GM12878 (cell line): ENCODE measurements around the gene PMAIP1. TPM values are rescaled to one million over a fixed set of nuclear protein-coding genes. Genes with fewer than 3 reads are reported as not detected.

ENCODE experiments used
- ATAC-seq: fragments of 200-7000 bp; cut with Tn5 transposase; 3 replicates; pipeline ENCODE4 v1.9.1; 2020; ENCODE audit warnings: mild to moderate bottlenecking, moderate library complexity
- BruUV-seq: library from RNA; stranded (reverse); fragments of 400-500 nt; replicated peaks from 2 replicates; lab custom pipeline; 2021; lab: Mats Ljungman, UMichigan
- CTCF ChIA-PET: fragments of 300-600 bp; sonication (Branson Sonifier 250); formaldehyde crosslinking; extraction: SDS; loops from one replicate; lab custom pipeline; 2021; ENCODE audit warnings: inconsistent platforms; lab: Yijun Ruan, JAX
- POLR2A ChIA-PET: fragments of 350-600 bp; formaldehyde crosslinking; extraction: SDS; loops from one replicate; lab custom pipeline; 2021; ENCODE audit warnings: inconsistent platforms; lab: Charles Lee
- RAD21 ChIA-PET: fragments of 300-600 bp; sonication (Branson Sonifier 250); formaldehyde crosslinking; loops from one replicate; lab custom pipeline; 2023; ENCODE audit warnings: antibody characterized with exemption; ENCODE audit not compliant: unreplicated experiment; lab: Charles Lee
- SMC1A ChIA-PET: fragments of 300-600 bp; sonication (Branson Sonifier 250); formaldehyde crosslinking; loops from one replicate; lab custom pipeline; 2023; ENCODE audit not compliant: unreplicated experiment, uncharacterized antibody; lab: Charles Lee
- DNase-seq: peaks from one replicate; pipeline ENCODE4 v3.0.0-alpha.2; 2011; ENCODE audit warnings: low read depth, low spot score
- FAIRE-seq: peaks from 3 replicates; lab custom pipeline; 2011; peaks lifted over from hg19 to GRCh38; lab: Jason Lieb, UNC
- H2AFZ ChIP-seq: 2 replicates; pipeline ENCODE4 v1.6.0; 2011; ENCODE audit warnings: low read depth, low read length, control low read depth; ENCODE audit not compliant: control insufficient read depth
- H3K27ac ChIP-seq: 2 replicates; pipeline ENCODE4 v1.5.1; 2011; ENCODE audit warnings: control low read depth; ENCODE audit not compliant: control insufficient read depth, insufficient read depth
- H3K27me3 ChIP-seq, 2 experiments: replicated peaks in 1 of 2; 2 replicates each; pipeline versions ENCODE4 v1.6.0 to v1.6.1; 2011; ENCODE audit warnings: low read length in 1 of 2; ENCODE audit not compliant: control insufficient read depth in 2 of 2, insufficient read depth in 2 of 2
- H3K36me3 ChIP-seq, 2 experiments: 2 replicates each; pipeline ENCODE4 v1.5.1; 2011; ENCODE audit warnings: low read length in 1 of 2; ENCODE audit not compliant: control insufficient read depth in 2 of 2, insufficient read depth in 2 of 2
- H3K4me1 ChIP-seq: 2 replicates; pipeline ENCODE4 v1.6.1; 2011; ENCODE audit warnings: mild to moderate bottlenecking, low read length, moderate library complexity, mixed read lengths; ENCODE audit not compliant: control insufficient read depth, insufficient read depth
- H3K4me2 ChIP-seq: 2 replicates; pipeline ENCODE4 v1.6.0; 2011; ENCODE audit warnings: control low read depth; ENCODE audit not compliant: control insufficient read depth, insufficient read depth
- H3K4me3 ChIP-seq: fragments of 200-600 bp; sonication (generic); 2 replicates; pipeline ENCODE4 v1.5.1; 2016
- H3K79me2 ChIP-seq: 2 replicates; pipeline ENCODE4 v1.6.0; 2011; ENCODE audit warnings: low read length; ENCODE audit not compliant: control insufficient read depth, insufficient read depth
- H3K9ac ChIP-seq: 2 replicates; pipeline ENCODE4 v1.8.0; 2011; ENCODE audit warnings: low read length, control low read depth, mixed read lengths; ENCODE audit not compliant: control insufficient read depth, insufficient read depth
- H3K9me3 ChIP-seq: replicated peaks from 3 replicates; pipeline ENCODE4 v1.5.1; 2011; ENCODE audit warnings: mild to moderate bottlenecking, low read length; ENCODE audit not compliant: control insufficient read depth, insufficient read depth
- H4K20me1 ChIP-seq: 2 replicates; pipeline ENCODE4 v1.6.0; 2011; ENCODE audit not compliant: control insufficient read depth, insufficient read depth
- BMI1 ChIP-seq: fragments of 450-650 bp; IDR thresholded peaks from 2 replicates; pipeline ENCODE4 v1.6.1; 2016; ENCODE audit warnings: mild to moderate bottlenecking, moderate library complexity, borderline replicate concordance
- E2F4 ChIP-seq: IDR thresholded peaks from 2 replicates; pipeline ENCODE4 v1.6.1; 2012; ENCODE audit warnings: low read depth, low read length, improper control_type of control experiment
- HDAC6 ChIP-seq: fragments of 200-600 bp; sonication (generic); IDR thresholded peaks from one replicate; pipeline ENCODE4 v1.8.0; 2017; ENCODE audit warnings: antibody characterized with exemption; ENCODE audit not compliant: unreplicated experiment
- KDM1A ChIP-seq: fragments of 200-600 bp; sonication (generic); IDR thresholded peaks from 2 replicates; pipeline ENCODE4 v1.6.1; 2016; ENCODE audit warnings: borderline replicate concordance
- MLLT1 ChIP-seq: fragments of 450-650 bp; IDR thresholded peaks from 2 replicates; pipeline ENCODE4 v1.6.1; 2016; ENCODE audit warnings: mild to moderate bottlenecking
- RBBP5 ChIP-seq: fragments of 200-600 bp; sonication (generic); conservative IDR thresholded peaks from 2 replicates; pipeline ENCODE4 v1.6.1; 2016
- RELA ChIP-seq: fragments of 450-650 bp; IDR thresholded peaks from 2 replicates; pipeline ENCODE4 v1.8.0; 2014; ENCODE audit warnings: borderline replicate concordance; ENCODE audit not compliant: partially characterized antibody
- SREBF1 ChIP-seq: IDR thresholded peaks from 2 replicates; pipeline ENCODE4 v1.6.1; 2012; ENCODE audit warnings: mild to moderate bottlenecking, low read length
- YY1 ChIP-seq: IDR thresholded peaks from 2 replicates; pipeline ENCODE4 v1.6.1; 2011; ENCODE audit warnings: low read depth, mild to moderate bottlenecking, low read length
- ZNF207 ChIP-seq: fragments of 450-650 bp; IDR thresholded peaks from 2 replicates; pipeline ENCODE4 v1.6.1; 2014; ENCODE audit warnings: antibody characterized with exemption, mild to moderate bottlenecking, borderline replicate concordance
- WGBS: methylation state at CpG from one replicate; pipeline ENCODE4 v1.1.6; 2016; ENCODE audit warnings: low lambda C conversion rate; ENCODE audit not compliant: insufficient replicate concordance, insufficient coverage; ENCODE audit errors: missing lambda C conversion rate; 5-methylcytosine and 5-hydroxymethylcytosine counted together
- in situ Hi-C: fragments of 300-500 bp; cut with MboI; formaldehyde crosslinking; loops from 9 replicates; pipeline ENCODE4 v1.14.3; 2018; ENCODE audit warnings: mixed read lengths
- intact Hi-C: fragments of 100-400 bp; cut with micrococcal nuclease; formaldehyde crosslinking; loops from one replicate; pipeline ENCODE4 v1.14.2; 2022; ENCODE audit not compliant: unreplicated experiment
- polyA plus RNA-seq, 11 experiments: library from polyadenylated mRNA; depleted of rRNA in 4 of 11; unstranded in 6 of 11; stranded (reverse) in 5 of 11; fragments of >200 nt; fragmentation: Nextera tagmentation in 4 of 11; fragmentation: Illumina TruSeq in 1 of 11; extraction: Ambion mirVana in 4 of 11; extraction: Trizol in 1 of 11; gene quantifications; 1 replicate in 1 of 11; 2 replicates in 10 of 11; pipeline versions ENCODE4 v1.2.1 to v1.2.3, GENCODE V29; 2011 to 2016; ENCODE audit warnings: inconsistent platforms in 2 of 11, missing spikeins in 2 of 11, low read depth in 1 of 11
- total RNA-seq, 4 experiments: library from RNA; depleted of rRNA in 3 of 4; stranded (reverse); fragments of >200 nt in 3 of 4; fragmentation: Illumina TruSeq in 1 of 4; extraction: Trizol in 1 of 4; gene quantifications; 2 replicates each; pipeline versions ENCODE4 v1.2.1 to v1.2.3, GENCODE V29; 2013 to 2021

PMAIP1 gene
- total and polyA plus RNA-seq, 10 of the 15 experiments (the other 5 are each of a cell fraction or from before 2014, with no cell fraction given), result 74.0 to 219 (median 112) TPM

- Histone ChIP-seq H3K79me2 (peaks cover 22% of the 10 kb centered on the region), H3K27ac (peak overlapping the region; percentile 95), H4K20me1 (no peaks in the 10 kb centered on the region), H3K4me2 (peak overlapping the region; percentile 65), H3K9me3 (peaks cover 6% of the 10 kb centered on the region; the same call in 2 of the 3 replicates), H3K36me3 (no peaks in the 10 kb centered on the region), H3K4me3 (no peak overlapping the region), H2AFZ (peak overlapping the region; percentile 62), H3K27me3 (no peaks in the 10 kb centered on the region), H3K9ac (peak overlapping the region; percentile 40; the same call in 1 of the 2 replicates), H3K4me1 (peaks cover 43% of the 10 kb centered on the region)
- FAIRE-seq (no peak), ATAC-seq (no peak), DNase-seq (no peak)
- POLR2A ChIA-PET, result interaction anchor here (1.0 to 4.5 kb wide), 8 partner anchors 8 to 45 kb away, joined by 3 to 32 read pairs (median 5); partner anchors contain the start of gene PMAIP1
- RAD21 ChIA-PET, result interaction anchor here (1.0 to 8.9 kb wide), 8 partner anchors 9 to 73 kb away, joined by 3 to 187 read pairs (median 11); partner anchors contain the start of gene PMAIP1
- SMC1A ChIA-PET, result interaction anchor here (1.0 to 10.2 kb wide), 11 partner anchors 14 to 80 kb away, joined by 3 to 289 read pairs (median 4); no protein-coding TSS in a partner anchor
- TF ChIP-seq KDM1A, result no peak
- no peak for TF ChIP-seq RELA
- no peak for TF ChIP-seq BMI1
- TF ChIP-seq E2F4, result no peak
- no peak for TF ChIP-seq RBBP5
- no peak for TF ChIP-seq ZNF207
- peak; percentile 46; the same call in 1 of the 2 replicates for TF ChIP-seq MLLT1
- TF ChIP-seq HDAC6, result no peak
- no peak for TF ChIP-seq SREBF1
- peak; percentile 57; the same call in 1 of the 2 replicates for TF ChIP-seq YY1
- 82% methylated on average over 7 of the region's 7 CpGs for WGBS
- intact Hi-C loops, result loop anchor here (10.0 kb wide), 1 partner anchor 554 kb away; the partner anchor contains the start of gene LMAN1
- BruUV-seq, result no TSS peak
- CTCF ChIA-PET, result interaction anchor here (0.7 to 5.6 kb wide), 7 partner anchors 10 to 80 kb away, joined by 3 to 47 read pairs (median 4); no protein-coding TSS in a partner anchor
- in situ Hi-C loops, result loop anchor here (10.0 to 25.0 kb wide), 3 partner anchors 64 to 1346 kb away; partner anchors contain the start of gene MALT1
Observed at GRCh38 chr18:59908799-59909198, 9.0 kb downstream of the PMAIP1 start.
